Measurements from ENCODE around the gene AHNAK2.
"Not testable (repeated sequence)": the region's sequence is repeated elsewhere in the genome, so short reads cannot be mapped to it uniquely, and the experiment has no call there.

AHNAK2 gene

GRCh38 chr14:104895786-104896661, 82.2 kb downstream of the AHNAK2 start:
- peaks cover 5% of the 10 kb centered on the region for H3K36me3 Mint-ChIP-seq (ENCODE audit: insufficient read depth)
- ATAC-seq (replicated peaks) (no peak), DNase-seq (no peak)
- H3K4me3 Mint-ChIP-seq: no peak overlapping the region
- H3K27me3 Mint-ChIP-seq: peaks cover 0 to 6% of the 10 kb centered on the region in 2 donors
- no peaks in the 10 kb centered on the region for H3K9me3 Mint-ChIP-seq
- no peak overlapping the region for H3K27ac Mint-ChIP-seq
- H3K4me1 Mint-ChIP-seq (ENCODE audit: low read depth in 2 of 2): peaks cover 0 to 1% of the 10 kb centered on the region in 2 donors

- H3K27ac Mint-ChIP-seq: peak overlapping the region in 1 of 2 donors; percentile 75
- peaks cover 8% of the 10 kb centered on the region for H3K36me3 Mint-ChIP-seq (ENCODE audit: insufficient read depth)
- H3K27me3 Mint-ChIP-seq: peaks cover 0 to 6% of the 10 kb centered on the region in 2 donors
- no peaks in the 10 kb centered on the region for H3K4me1 Mint-ChIP-seq (ENCODE audit: low read depth in 2 of 2)
- H3K9me3 Mint-ChIP-seq: no peaks in the 10 kb centered on the region
- DNase-seq (no peak), ATAC-seq (replicated peaks) (no peak)
- H3K4me3 Mint-ChIP-seq: no peak overlapping the region
Measured at GRCh38 chr14:104895207-104895785, 82.9 kb downstream of the AHNAK2 start.

- no peak for DNase-seq
- Mint-ChIP-seq H3K27me3 (peaks cover 0 to 6% of the 10 kb centered on the region in 2 donors), H3K4me1 (ENCODE audit: low read depth in 2 of 2) (no peaks in the 10 kb centered on the region), H3K4me3 (no peak overlapping the region), H3K27ac (peak overlapping the region in 1 of 2 donors; percentile 75), H3K9me3 (no peaks in the 10 kb centered on the region), H3K36me3 (ENCODE audit: insufficient read depth) (peaks cover 8% of the 10 kb centered on the region)
- ATAC-seq (replicated peaks): no peak
Measured at GRCh38 chr14:104894331-104895206, 83.6 kb downstream of the AHNAK2 start.

GRCh38 chr14:104893435-104894207, 84.6 kb downstream of the AHNAK2 start:
- DNase-seq (no peak), ATAC-seq (replicated peaks) (no peak)
- Mint-ChIP-seq H3K4me1 (ENCODE audit: low read depth in 2 of 2) (no peaks in the 10 kb centered on the region), H3K27me3 (peaks cover 0 to 3% of the 10 kb centered on the region in 2 donors), H3K4me3 (no peak overlapping the region), H3K36me3 (ENCODE audit: insufficient read depth) (peaks cover 8% of the 10 kb centered on the region), H3K27ac (no peak overlapping the region), H3K9me3 (no peaks in the 10 kb centered on the region)

- Mint-ChIP-seq H3K4me3 (no peak overlapping the region), H3K27me3 (no peaks in the 10 kb centered on the region), H3K4me1 (ENCODE audit: low read depth in 2 of 2) (no peaks in the 10 kb centered on the region), H3K27ac (no peak overlapping the region), H3K9me3 (no peaks in the 10 kb centered on the region), H3K36me3 (ENCODE audit: insufficient read depth) (peaks cover 8% of the 10 kb centered on the region)
- ATAC-seq (replicated peaks): no peak
- no peak for DNase-seq
Measured at GRCh38 chr14:104892531-104893434, 85.4 kb downstream of the AHNAK2 start.

GRCh38 chr14:104891664-104892530, 86.3 kb downstream of the AHNAK2 start:
- peaks cover 3% of the 10 kb centered on the region for H3K36me3 Mint-ChIP-seq (ENCODE audit: insufficient read depth)
- H3K4me1 Mint-ChIP-seq (ENCODE audit: low read depth in 2 of 2): no peaks in the 10 kb centered on the region
- no peak for ATAC-seq (replicated peaks)
- H3K4me3 Mint-ChIP-seq: no peak overlapping the region
- H3K9me3 Mint-ChIP-seq: no peaks in the 10 kb centered on the region
- H3K27ac Mint-ChIP-seq: no peak overlapping the region
- no peak for DNase-seq
- H3K27me3 Mint-ChIP-seq: no peaks in the 10 kb centered on the region

- Mint-ChIP-seq H3K4me1 (ENCODE audit: low read depth in 2 of 2) (no peaks in the 10 kb centered on the region), H3K27me3 (no peaks in the 10 kb centered on the region), H3K9me3 (no peaks in the 10 kb centered on the region), H3K27ac (no peak overlapping the region), H3K4me3 (no peak overlapping the region), H3K36me3 (ENCODE audit: insufficient read depth) (peaks cover 3% of the 10 kb centered on the region)
- ATAC-seq (replicated peaks) (no peak), DNase-seq (no peak)
Measured at GRCh38 chr14:104891121-104891551, 87.0 kb downstream of the AHNAK2 start.

- H3K27ac Mint-ChIP-seq; H3K9me3 Mint-ChIP-seq; ATAC-seq (replicated peaks); DNase-seq; H3K4me3 Mint-ChIP-seq; H3K27me3 Mint-ChIP-seq; H3K36me3 Mint-ChIP-seq (ENCODE audit: insufficient read depth); H3K4me1 Mint-ChIP-seq (ENCODE audit: low read depth in 2 of 2): not testable (repeated sequence)
Measured at GRCh38 chr14:104890292-104890691, 87.9 kb downstream of the AHNAK2 start.

- DNase-seq (no peak), ATAC-seq (replicated peaks) (no peak)
- H3K4me3 Mint-ChIP-seq: no peak overlapping the region
- H3K9me3 Mint-ChIP-seq: no peaks in the 10 kb centered on the region
- peaks cover 3% of the 10 kb centered on the region for H3K36me3 Mint-ChIP-seq (ENCODE audit: insufficient read depth)
- H3K27me3 Mint-ChIP-seq: no peaks in the 10 kb centered on the region
- H3K27ac Mint-ChIP-seq: no peak overlapping the region
- H3K4me1 Mint-ChIP-seq (ENCODE audit: low read depth in 2 of 2): no peaks in the 10 kb centered on the region
Measured at GRCh38 chr14:104889375-104889757, 88.8 kb downstream of the AHNAK2 start.

GRCh38 chr14:104888489-104889374, 89.4 kb downstream of the AHNAK2 start:
- Mint-ChIP-seq H3K4me1 (ENCODE audit: low read depth in 2 of 2) (no peaks in the 10 kb centered on the region), H3K9me3 (no peaks in the 10 kb centered on the region), H3K4me3 (no peak overlapping the region), H3K36me3 (ENCODE audit: insufficient read depth) (peaks cover 3% of the 10 kb centered on the region), H3K27ac (no peak overlapping the region), H3K27me3 (no peaks in the 10 kb centered on the region)
- DNase-seq (no peak), ATAC-seq (replicated peaks) (no peak)
